Endothelial cell of umbilical vein (primary cell): Measurements from ENCODE around the gene ADGRF3. TPM values are rescaled to one million over a fixed set of nuclear protein-coding genes. Genes with fewer than 3 reads are reported as not detected.

ENCODE experiments used
- BruUV-seq: library from RNA; stranded (reverse); fragments of 400-500 nt; replicated peaks from 2 replicates; lab custom pipeline; 2021; lab: Mats Ljungman, UMichigan
- CTCF ChIA-PET: fragments of 300-600, 350-600 bp; sonication (Branson Sonifier 250); formaldehyde crosslinking; loops from one replicate; lab custom pipeline; 2021; ENCODE audit warnings: antibody characterized with exemption, inconsistent platforms; lab: Charles Lee
- POLR2A ChIA-PET: fragments of 300-600, 350-600 bp; sonication (Branson Sonifier 250); formaldehyde crosslinking; loops from one replicate; lab custom pipeline; 2021; ENCODE audit warnings: antibody characterized with exemption, inconsistent platforms; lab: Charles Lee
- DNase-seq: peaks from one replicate; pipeline ENCODE4 v3.0.0-alpha.2; 2011; ENCODE audit warnings: low read depth, low spot score
- FAIRE-seq: peaks from 2 replicates; lab custom pipeline; 2011; peaks lifted over from hg19 to GRCh38; lab: Jason Lieb, UNC
- H2AFZ ChIP-seq: 2 replicates; pipeline ENCODE4 v1.6.0; 2012; ENCODE audit warnings: low read depth, low read length, control low read depth, inconsistent platforms
- H3K27ac ChIP-seq: 2 replicates; pipeline ENCODE4 v1.5.1; 2011; ENCODE audit warnings: low read depth, mild to moderate bottlenecking, control low read depth, low read length, moderate library complexity; ENCODE audit not compliant: insufficient read depth
- H3K27me3 ChIP-seq, 2 experiments: 2 replicates each; pipeline versions ENCODE4 v1.6.0 to v1.6.1; 2011; ENCODE audit warnings: low read length in 2 of 2, mixed read lengths in 1 of 2; ENCODE audit not compliant: control insufficient read depth in 2 of 2, insufficient read depth in 2 of 2
- H3K36me3 ChIP-seq, 2 experiments: 2 replicates in 1 of 2; 3 replicates in 1 of 2; pipeline ENCODE4 v1.5.1; 2011; ENCODE audit warnings: low read length in 2 of 2, mild to moderate bottlenecking in 1 of 2, moderate library complexity in 1 of 2; ENCODE audit not compliant: control insufficient read depth in 2 of 2, insufficient read depth in 2 of 2; ENCODE audit errors: extremely low read depth in 1 of 2
- H3K4me1 ChIP-seq: 3 replicates; pipeline ENCODE4 v1.5.1; 2011; ENCODE audit warnings: mild to moderate bottlenecking, low read length; ENCODE audit not compliant: control insufficient read depth, insufficient read depth; ENCODE audit errors: extremely low read depth
- H3K4me2 ChIP-seq: 2 replicates; pipeline ENCODE4 v1.6.1; 2011; ENCODE audit warnings: low read length, control low read depth, mixed read lengths; ENCODE audit not compliant: insufficient read depth
- H3K4me3 ChIP-seq, 3 experiments: fragments of 200-600 bp in 1 of 3; sonication (generic), shearing (Covaris generic) in 1 of 3; replicated peaks in 1 of 3; 2 replicates each; pipeline ENCODE4 v1.5.1; 2011 to 2016; ENCODE audit warnings: control low read depth in 3 of 3, low read length in 3 of 3, mild to moderate bottlenecking in 2 of 3, inconsistent platforms in 1 of 3, low read depth in 1 of 3, moderate library complexity in 1 of 3; ENCODE audit not compliant: insufficient read depth in 1 of 3
- H3K79me2 ChIP-seq: 2 replicates; pipeline ENCODE4 v1.6.0; 2012; ENCODE audit warnings: low read length, inconsistent platforms; ENCODE audit not compliant: control insufficient read depth, insufficient read depth
- H3K9ac ChIP-seq: replicated peaks from 2 replicates; pipeline ENCODE3; 2011; ENCODE audit warnings: low read length, control low read depth; ENCODE audit not compliant: insufficient read depth; ENCODE audit errors: extremely low read depth
- H3K9me1 ChIP-seq: replicated peaks from 3 replicates; pipeline ENCODE4 v1.6.0; 2011; ENCODE audit warnings: mild to moderate bottlenecking, low read length; ENCODE audit not compliant: control insufficient read depth, insufficient read depth; ENCODE audit errors: extremely low read depth
- H3K9me3 ChIP-seq: replicated peaks from 2 replicates; pipeline ENCODE4 v1.5.1; 2012; ENCODE audit warnings: low read length, inconsistent platforms; ENCODE audit not compliant: control insufficient read depth, insufficient read depth
- H4K20me1 ChIP-seq: replicated peaks from 2 replicates; pipeline ENCODE3; 2011; ENCODE audit warnings: mild to moderate bottlenecking, low read length; ENCODE audit not compliant: control insufficient read depth, insufficient read depth; ENCODE audit errors: extremely low read depth
- CTCF ChIP-seq, 2 donors: IDR thresholded peaks; 1 replicate in 1 of 2; 2 replicates in 1 of 2; pipeline ENCODE4 v1.5.1; 2011; ENCODE audit warnings: low read length in 2 of 2, mild to moderate bottlenecking in 2 of 2, moderate library complexity in 2 of 2, control low read depth in 1 of 2, inconsistent platforms in 1 of 2, low read depth in 1 of 2; ENCODE audit not compliant: insufficient read depth in 1 of 2; ENCODE audit errors: extremely low read depth in 1 of 2
- EZH2 ChIP-seq: IDR thresholded peaks from 2 replicates; pipeline ENCODE4 v1.6.1; 2012; ENCODE audit warnings: borderline replicate concordance, low read depth, mild to moderate bottlenecking, moderate library complexity, low read length, inconsistent platforms; ENCODE audit not compliant: severe bottlenecking
- FOS ChIP-seq: IDR thresholded peaks from 2 replicates; pipeline ENCODE4 v1.6.1; 2011; ENCODE audit warnings: mild to moderate bottlenecking, low read length, moderate library complexity, borderline replicate concordance; ENCODE audit not compliant: insufficient read depth
- GATA2 ChIP-seq: IDR thresholded peaks from 2 replicates; pipeline ENCODE4 v1.7.0; 2011; ENCODE audit warnings: low read depth, mild to moderate bottlenecking, moderate library complexity, mixed read lengths, low read length; ENCODE audit not compliant: insufficient read length, insufficient read depth
- JUN ChIP-seq: IDR thresholded peaks from 2 replicates; pipeline ENCODE4 v1.6.1; 2011; ENCODE audit warnings: borderline replicate concordance, low read depth; ENCODE audit not compliant: insufficient read length, insufficient read depth
- MYC ChIP-seq: IDR thresholded peaks from one replicate; pipeline ENCODE4 v1.6.1; 2011; ENCODE audit warnings: mild to moderate bottlenecking, low read depth, low read length
- POLR2A ChIP-seq: IDR thresholded peaks from 2 replicates; pipeline ENCODE4 v1.6.1; 2012; ENCODE audit warnings: low read depth, mild to moderate bottlenecking, control low read depth, low read length
- dilution Hi-C: fragments of 300-500 bp; cut with MboI; formaldehyde crosslinking; loops from one replicate; pipeline ENCODE4 v1.15.0; 2019; ENCODE audit warnings: low sequenced_read_pairs; ENCODE audit not compliant: extremely low pct_ligation_motif_present
- intact Hi-C: fragments of 100-400 bp; cut with micrococcal nuclease; formaldehyde crosslinking; loops from one replicate; pipeline ENCODE4 v1.10.0; 2022
- polyA plus RNA-seq, 4 experiments: library from polyadenylated mRNA; depleted of rRNA in 3 of 4; stranded (reverse) in 3 of 4; unstranded in 1 of 4; fragments of >200 nt; gene quantifications; 2 replicates each; pipeline versions ENCODE4 v1.2.1 to v1.2.3, GENCODE V29; 2011 to 2012; ENCODE audit warnings: missing spikeins in 1 of 4
- total RNA-seq: library from RNA; stranded (reverse); gene quantifications from 2 replicates; pipeline ENCODE4 v1.2.3, GENCODE V29; 2021

Gene ADGRF3
- total and polyA plus RNA-seq, 2 donors (not counting 3 experiments of a cell fraction or from before 2014, with no cell fraction given) = 0.21 to 0.73 TPM

- H3K9me3 ChIP-seq = no peaks in the 10 kb centered on the region
- BruUV-seq = no TSS peak
- dilution Hi-C loops (no loop called here), intact Hi-C loops (no loop called here)
- no peak overlapping the region for H3K4me2 ChIP-seq
- ChIA-PET POLR2A (no interaction called here), CTCF (interaction anchor here (1.0 to 2.8 kb wide), 4 partner anchors 8 to 334 kb away, joined by 3 to 10 read pairs (median 3); no protein-coding TSS in a partner anchor)
- H3K27ac ChIP-seq = no peak overlapping the region
- no peak overlapping the region for H3K9ac ChIP-seq
- H3K4me3 ChIP-seq = no peak overlapping the region
- no peak overlapping the region for H2AFZ ChIP-seq
- no peak for FAIRE-seq
- peaks cover 0 to 2% of the 10 kb centered on the region in 2 experiments for H3K27me3 ChIP-seq
- no peaks in the 10 kb centered on the region for H3K79me2 ChIP-seq
- no peaks in the 10 kb centered on the region for H3K4me1 ChIP-seq
- no peaks in the 10 kb centered on the region for H3K9me1 ChIP-seq
- no peaks in the 10 kb centered on the region for H3K36me3 ChIP-seq
- no peaks in the 10 kb centered on the region for H4K20me1 ChIP-seq
- TF ChIP-seq CTCF (IDR thresholded peaks at IDR 0.05; ENCODE audit: extremely low read depth in 1 of 2, insufficient read depth in 1 of 2, low read depth in 1 of 2, low read length in 2 of 2) (no peak), JUN (peak; percentile 18), MYC (no peak), POLR2A (no peak), EZH2 (no peak), GATA2 (no peak), FOS (peak; percentile 67)
- DNase-seq = peak; percentile 75
These were observed 20.7 kb downstream of the ADGRF3 start for GRCh38 chr2:26325851-26326250.
